ENCODE measurements around the gene KCNA10. TPM values are rescaled to one million over a fixed set of nuclear protein-coding genes. Genes with fewer than 3 reads are reported as not detected.
"Not testable (repeated sequence)": the region's sequence is repeated elsewhere in the genome, so short reads cannot be mapped to it uniquely, and the experiment has no call there.

The KCNA10 gene
- total RNA-seq, 1 experiment from 2014 or later = not detected

- TF ChIP-seq EZH2phosphoT487 (IDR thresholded peaks at IDR 0.05; ENCODE audit: borderline replicate concordance, low read length) = no peak
- no peak for TF ChIP-seq EZH2 (IDR thresholded peaks at IDR 0.05; ENCODE audit: low read length, unreplicated experiment)
- no peak for TF ChIP-seq CTCF (conservative IDR thresholded peaks at IDR 0.05; ENCODE audit: low read depth, low read length)
- POLR2A ChIA-PET (ENCODE audit: unreplicated experiment) = no interaction called here
- peaks cover 4% of the 10 kb centered on the region for H3K27me3 ChIP-seq (ENCODE audit: low read length)
- DNase-seq (no peak), ATAC-seq (no peak)
- no peaks in the 10 kb centered on the region for H3K4me1 ChIP-seq (ENCODE audit: insufficient read depth, low read length)
- H4K20me1 ChIP-seq (ENCODE audit: low read length) = no peaks in the 10 kb centered on the region
- no peaks in the 10 kb centered on the region for H3K79me2 ChIP-seq (ENCODE audit: low read length)
- H3K9ac ChIP-seq (ENCODE audit: low read length) = no peak overlapping the region
- H3K27ac ChIP-seq (ENCODE audit: low read length) = no peak overlapping the region
- BruUV-seq (replicated peaks) = no TSS peak
- H3K9me3 ChIP-seq (ENCODE audit: low read length) = no peaks in the 10 kb centered on the region
- H2AFZ ChIP-seq (ENCODE audit: low read length) = no peak overlapping the region
- intact Hi-C loops (cut with micrococcal nuclease) = no loop called here
- no peak overlapping the region for H3K4me2 ChIP-seq (ENCODE audit: low read length)
- CTCF ChIA-PET = no interaction called here
- H3F3A ChIP-seq (ENCODE audit: low read length, unreplicated experiment) = no peaks in the 10 kb centered on the region
- H3K4me3 ChIP-seq (ENCODE audit: low read length) = no peak overlapping the region
- H3K36me3 ChIP-seq (ENCODE audit: low read depth, low read length) = no peaks in the 10 kb centered on the region
- no peaks in the 10 kb centered on the region for H3K9me2 ChIP-seq (replicated peaks; ENCODE audit: low read length)
Observed at GRCh38 chr1:110511436-110511835, 7.5 kb downstream of the KCNA10 start.

GRCh38 chr1:110510921-110511320, 8.1 kb downstream of the KCNA10 start:
- H3K9me3 ChIP-seq (ENCODE audit: low read length); H3K36me3 ChIP-seq (ENCODE audit: low read depth, low read length); ATAC-seq; H3K4me1 ChIP-seq (ENCODE audit: insufficient read depth, low read length); H3K4me3 ChIP-seq (ENCODE audit: low read length); H2AFZ ChIP-seq (ENCODE audit: low read length); H3K27ac ChIP-seq (ENCODE audit: low read length); POLR2A ChIA-PET (ENCODE audit: unreplicated experiment); BruUV-seq (replicated peaks); H3K27me3 ChIP-seq (ENCODE audit: low read length); H3F3A ChIP-seq (ENCODE audit: low read length, unreplicated experiment); DNase-seq; H3K9me2 ChIP-seq (replicated peaks; ENCODE audit: low read length); CTCF ChIA-PET; H4K20me1 ChIP-seq (ENCODE audit: low read length); intact Hi-C loops (cut with micrococcal nuclease); H3K79me2 ChIP-seq (ENCODE audit: low read length); H3K9ac ChIP-seq (ENCODE audit: low read length); H3K4me2 ChIP-seq (ENCODE audit: low read length): not testable (repeated sequence)

- CTCF ChIA-PET = no interaction called here
- no peak for DNase-seq
- H3K27ac ChIP-seq (ENCODE audit: low read length) = no peak overlapping the region
Observed at GRCh38 chr1:110509655-110510054, 9.3 kb downstream of the KCNA10 start.

More at GRCh38 chr1:110509655-110510054, 9.3 kb downstream of the KCNA10 start:
- Histone ChIP-seq H3K4me1 (ENCODE audit: insufficient read depth, low read length) (no peaks in the 10 kb centered on the region), H4K20me1 (ENCODE audit: low read length) (no peaks in the 10 kb centered on the region), H3K4me2 (ENCODE audit: low read length) (no peak overlapping the region), H3K4me3 (ENCODE audit: low read length) (no peak overlapping the region), H2AFZ (ENCODE audit: low read length) (no peak overlapping the region), H3K9me2 (replicated peaks; ENCODE audit: low read length) (no peaks in the 10 kb centered on the region), H3K79me2 (ENCODE audit: low read length) (no peaks in the 10 kb centered on the region), H3K36me3 (ENCODE audit: low read depth, low read length) (no peaks in the 10 kb centered on the region), H3K27me3 (ENCODE audit: low read length) (peaks cover 13% of the 10 kb centered on the region), H3F3A (ENCODE audit: low read length, unreplicated experiment) (no peaks in the 10 kb centered on the region), H3K9ac (ENCODE audit: low read length) (no peak overlapping the region), H3K9me3 (ENCODE audit: low read length) (no peaks in the 10 kb centered on the region)
- ATAC-seq = no peak
- intact Hi-C loops (cut with micrococcal nuclease) = no loop called here
- POLR2A ChIA-PET (ENCODE audit: unreplicated experiment) = no interaction called here
- TF ChIP-seq CTCF (conservative IDR thresholded peaks at IDR 0.05; ENCODE audit: low read depth, low read length) (no peak), EZH2 (IDR thresholded peaks at IDR 0.05; ENCODE audit: low read length, unreplicated experiment) (no peak), EZH2phosphoT487 (IDR thresholded peaks at IDR 0.05; ENCODE audit: borderline replicate concordance, low read length) (no peak)
- no TSS peak for BruUV-seq (replicated peaks)
